Common myeloid progenitor, CD34-positive (primary cell): ENCODE data around the gene OR2T11.
"Not testable (repeated sequence)": the region's sequence is repeated elsewhere in the genome, so short reads cannot be mapped to it uniquely, and the experiment has no call there.

Experiments used
- CTCF ChIA-PET: fragments of 350-600 bp; sonication (Branson Sonifier 250); formaldehyde crosslinking; loops from one replicate; lab custom pipeline; 2021; ENCODE audit warnings: antibody characterized with exemption; lab: Charles Lee
- POLR2A ChIA-PET: fragments of 350-600 bp; sonication (Branson Sonifier 250); formaldehyde crosslinking; loops from one replicate; lab custom pipeline; 2021; ENCODE audit warnings: antibody characterized with exemption; lab: Charles Lee
- DNase-seq, 3 donors: peaks; one replicate each; pipeline versions ENCODE4 v3.0.0 to v3.0.0-alpha.2; 2013
- H3K27ac ChIP-seq, 2 experiments: 1 replicate in 1 of 2; 2 replicates in 1 of 2; pipeline ENCODE4 v1.7.0; 2013; ENCODE audit warnings: inconsistent platforms in 2 of 2, low read length in 2 of 2, mild to moderate bottlenecking in 2 of 2, low read depth in 1 of 2, moderate library complexity in 1 of 2; ENCODE audit not compliant: severe bottlenecking in 2 of 2, insufficient read depth in 1 of 2, poor library complexity in 1 of 2
- H3K27me3 ChIP-seq, 5 experiments: replicated peaks in 2 of 5; 1 replicate in 3 of 5; 2 replicates in 2 of 5; pipeline versions ENCODE4 v1.6.1 to v1.7.0; 2013; ENCODE audit warnings: low read length in 4 of 5, mild to moderate bottlenecking in 2 of 5, moderate library complexity in 2 of 5, inconsistent platforms in 1 of 5; ENCODE audit not compliant: insufficient read depth in 5 of 5, control insufficient read depth in 4 of 5
- H3K36me3 ChIP-seq, 4 experiments: 1 replicate in 2 of 4; 2 replicates in 2 of 4; pipeline versions ENCODE4 v1.6.1 to v1.7.0; 2013; ENCODE audit warnings: low read length in 3 of 4, control low read depth in 1 of 4, mild to moderate bottlenecking in 1 of 4; ENCODE audit not compliant: control insufficient read depth in 4 of 4, insufficient read depth in 4 of 4
- H3K4me1 ChIP-seq, 4 experiments: 1 replicate in 3 of 4; 2 replicates in 1 of 4; pipeline versions ENCODE4 v1.6.1 to v1.7.1; 2013; ENCODE audit warnings: low read length in 3 of 4, mild to moderate bottlenecking in 3 of 4, control low read depth in 1 of 4, inconsistent platforms in 1 of 4, moderate library complexity in 1 of 4; ENCODE audit not compliant: control insufficient read depth in 4 of 4, insufficient read depth in 4 of 4; ENCODE audit errors: control extremely low read depth in 1 of 4
- H3K4me3 ChIP-seq, 7 experiments: 1 replicate in 4 of 7; 2 replicates in 3 of 7; pipeline versions ENCODE4 v1.5.1 to v1.7.0; 2013; ENCODE audit warnings: mild to moderate bottlenecking in 7 of 7, low read length in 6 of 7, moderate library complexity in 6 of 7, inconsistent platforms in 2 of 7, low read depth in 2 of 7, control low read depth in 1 of 7; ENCODE audit not compliant: insufficient read depth in 4 of 7, control insufficient read depth in 1 of 7; ENCODE audit errors: extremely low read depth in 1 of 7
- H3K9me3 ChIP-seq, 5 experiments: 1 replicate in 4 of 5; 2 replicates in 1 of 5; pipeline versions ENCODE4 v1.6.1 to v1.7.1; 2013; ENCODE audit warnings: low read length in 4 of 5, mild to moderate bottlenecking in 2 of 5, inconsistent platforms in 1 of 5, low read depth in 1 of 5, moderate library complexity in 1 of 5; ENCODE audit not compliant: control insufficient read depth in 4 of 5, insufficient read depth in 2 of 5; ENCODE audit errors: control extremely low read depth in 1 of 5
- WGBS: methylation state at CpG from one replicate; pipeline ENCODE4 v1.1.5; 2013; ENCODE audit not compliant: insufficient coverage; 5-methylcytosine and 5-hydroxymethylcytosine counted together

The OR2T11 gene

DNA sequence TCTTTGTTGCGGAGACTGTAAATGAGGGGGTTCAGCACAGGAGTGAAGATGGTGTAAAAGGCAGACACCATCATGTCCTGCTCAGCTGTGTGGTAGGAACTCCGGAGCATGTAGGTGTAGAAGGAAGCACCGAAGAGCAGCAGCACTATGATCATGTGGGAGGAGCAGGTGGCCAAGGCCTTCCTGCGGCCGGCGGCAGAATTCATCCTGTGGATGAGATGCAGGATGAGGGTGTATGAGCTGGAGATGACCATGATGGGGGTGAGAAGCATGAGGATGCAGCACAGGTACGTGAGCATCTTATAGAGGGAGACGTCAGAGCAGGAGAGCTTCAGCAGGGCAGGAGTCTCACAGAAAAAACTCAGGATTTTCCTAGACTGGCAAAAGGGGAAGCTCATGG lies 61.0 kb downstream of the OR2T11 start:
- H3K36me3 ChIP-seq, DNase-seq, H3K4me1 ChIP-seq, CTCF ChIA-PET, H3K9me3 ChIP-seq, H3K27me3 ChIP-seq, POLR2A ChIA-PET, H3K27ac ChIP-seq, H3K4me3 ChIP-seq: not testable (repeated sequence)
- no CpG with 5 or more reads among the region's 8 CpGs for WGBS
